Measurements from ENCODE around the gene PPARD. TPM values are rescaled to one million over a fixed set of nuclear protein-coding genes. Genes with fewer than 3 reads are reported as not detected.
A peak's percentile ranks its signal among the peaks of the same experiment; 100 is the strongest.

Gene PPARD
- total RNA-seq, 1 experiment from 2014 or later, result 10.1 TPM

DNA sequence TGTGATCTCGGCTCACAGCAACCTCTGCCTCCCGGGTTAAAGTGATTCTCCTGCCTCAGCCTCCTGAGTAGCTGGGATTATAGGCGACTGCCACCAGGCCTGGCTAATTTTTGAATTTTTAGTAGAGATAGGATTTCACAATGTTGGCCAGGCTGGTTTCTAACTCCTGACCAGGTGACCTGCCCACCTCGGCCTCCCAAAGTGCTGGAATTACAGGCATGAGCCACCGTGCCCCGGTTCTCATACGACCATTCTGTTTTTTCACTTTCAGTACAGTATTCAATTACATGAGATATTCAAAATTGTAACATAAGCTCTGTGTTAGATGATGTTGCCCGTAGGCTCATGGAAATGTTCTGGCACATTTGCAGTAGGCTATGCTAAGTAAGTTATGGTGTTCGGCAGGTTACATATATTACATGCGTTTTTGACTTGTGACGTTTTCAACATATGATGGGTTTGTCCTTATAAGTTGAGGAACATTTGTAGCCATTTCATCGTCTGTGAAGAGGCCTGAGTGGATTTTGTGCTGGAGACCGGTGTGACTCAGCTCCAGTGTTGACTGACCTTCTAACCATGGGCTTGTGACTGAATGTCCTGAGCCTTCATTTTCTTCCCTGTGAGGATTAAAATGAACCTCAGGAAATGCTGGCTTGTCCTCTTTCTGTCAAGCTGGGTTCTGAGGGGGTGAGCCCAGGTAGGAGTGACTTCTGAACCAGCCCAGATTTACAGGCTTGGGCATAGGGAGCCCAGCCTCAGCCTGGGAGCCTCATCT is 12.2 kb downstream of the PPARD start:
- no peak for DNase-seq (ENCODE audit: low spot score)

DNA sequence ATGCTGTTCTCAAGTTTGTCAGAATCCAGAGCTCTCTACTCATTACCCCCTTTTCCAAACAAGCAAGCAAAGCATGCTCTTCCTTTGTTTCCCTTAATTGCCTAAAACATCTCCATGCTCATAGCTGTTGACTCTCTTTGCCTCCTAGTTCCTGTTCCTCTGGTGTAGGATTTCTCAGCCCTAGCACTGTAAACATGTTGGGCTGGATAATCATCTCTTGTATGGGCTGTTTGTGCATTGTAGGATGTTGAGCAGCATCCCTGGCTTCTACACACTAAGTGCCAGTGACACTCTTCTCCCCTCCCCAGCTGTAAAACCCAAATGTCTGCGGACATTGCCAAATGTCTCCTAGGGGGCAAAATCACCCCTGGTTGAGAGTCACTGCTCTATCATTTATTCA is 14.0 kb downstream of the PPARD start:
- no peak for DNase-seq (ENCODE audit: low spot score)

DNA sequence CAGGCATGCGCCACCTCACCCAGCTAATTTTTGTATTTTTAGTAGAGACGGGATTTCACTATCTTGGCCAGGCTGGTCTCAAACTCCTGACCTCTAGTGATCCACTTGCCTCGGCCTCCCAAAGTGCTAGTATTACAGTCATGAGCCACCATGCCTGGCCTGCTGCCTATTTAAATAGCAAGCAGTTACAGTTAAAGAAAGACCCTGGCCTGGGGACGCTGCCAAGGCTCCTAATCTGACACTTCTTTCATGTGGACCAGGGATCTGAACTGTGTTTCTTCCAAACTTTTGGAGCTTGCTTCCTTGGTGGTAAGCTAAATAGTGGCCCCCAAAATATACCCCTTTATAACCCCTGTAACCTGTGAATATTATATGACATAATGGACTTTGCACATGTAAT is 15.3 kb downstream of the PPARD start:
- DNase-seq (ENCODE audit: low spot score), result no peak

DNA sequence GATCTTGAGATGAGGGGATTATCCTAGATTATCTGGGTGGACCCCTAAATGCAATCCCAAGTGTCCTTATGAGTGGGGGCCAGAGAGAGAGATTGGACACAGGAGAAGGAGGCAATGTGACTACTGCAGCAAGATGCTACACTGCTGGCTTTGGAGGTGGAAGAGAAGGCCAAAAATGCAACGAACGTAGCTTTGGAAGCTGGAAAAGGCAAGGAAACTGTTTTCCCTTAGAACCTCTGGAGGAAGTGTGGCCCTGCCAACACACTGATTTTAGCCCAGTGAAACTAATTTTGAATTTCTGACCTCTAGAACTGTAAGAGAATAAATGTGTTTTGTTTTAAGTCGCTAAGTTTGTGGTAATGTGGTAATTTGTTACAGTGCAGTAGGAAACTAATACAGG is 15.7 kb downstream of the PPARD start:
- DNase-seq (ENCODE audit: low spot score), result no peak

DNA sequence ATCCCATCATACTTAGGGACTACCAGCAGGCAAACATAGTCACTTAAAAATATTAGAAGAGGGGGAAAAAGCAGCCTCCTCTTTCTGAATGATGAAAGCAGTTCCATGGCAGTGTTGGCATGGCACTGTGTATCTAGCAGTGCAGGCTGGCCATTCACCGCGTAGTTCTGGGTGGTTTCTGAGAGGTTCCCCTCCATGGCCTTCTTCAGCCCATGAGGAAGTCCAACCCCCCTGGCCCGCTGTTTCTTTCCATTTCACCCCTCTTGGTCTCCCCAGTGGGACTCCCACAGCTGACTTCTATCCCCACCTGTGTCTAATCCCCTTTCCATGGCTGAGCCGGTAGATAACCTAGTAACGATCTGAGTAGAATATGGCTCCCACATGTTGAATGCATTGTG is 17.0 kb downstream of the PPARD start:
- no peak for DNase-seq (ENCODE audit: low spot score)

DNA sequence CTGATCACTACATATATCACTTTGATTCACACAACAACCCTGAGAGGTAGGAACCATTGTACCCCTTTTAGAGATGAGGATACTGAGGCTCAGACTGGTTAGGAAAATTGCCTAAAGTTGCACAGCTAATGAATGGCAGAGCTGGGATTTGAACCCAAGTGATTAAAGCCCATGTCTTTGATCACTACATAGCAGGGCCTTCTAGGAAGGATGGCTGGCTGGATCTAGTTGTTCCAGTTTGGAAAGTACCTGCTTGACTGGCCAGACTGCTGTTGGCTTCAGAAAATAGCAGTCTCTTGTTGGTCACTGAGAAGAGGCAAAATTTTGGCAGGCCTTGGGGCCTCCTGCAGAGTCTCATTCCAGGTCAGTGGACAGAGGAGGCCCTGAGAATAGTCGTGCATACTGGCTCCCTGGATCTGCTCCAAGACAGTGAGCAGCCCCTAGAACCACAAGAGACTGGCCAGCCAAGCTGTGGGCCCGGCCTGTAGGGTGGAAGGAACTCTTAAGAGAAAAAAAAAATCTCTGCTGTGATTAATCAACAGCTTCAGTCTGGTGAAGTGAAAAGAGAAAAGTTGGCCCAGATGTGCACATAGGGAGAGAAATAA is 17.5 kb downstream of the PPARD start:
- DNase-seq (ENCODE audit: low spot score), result no peak

DNA sequence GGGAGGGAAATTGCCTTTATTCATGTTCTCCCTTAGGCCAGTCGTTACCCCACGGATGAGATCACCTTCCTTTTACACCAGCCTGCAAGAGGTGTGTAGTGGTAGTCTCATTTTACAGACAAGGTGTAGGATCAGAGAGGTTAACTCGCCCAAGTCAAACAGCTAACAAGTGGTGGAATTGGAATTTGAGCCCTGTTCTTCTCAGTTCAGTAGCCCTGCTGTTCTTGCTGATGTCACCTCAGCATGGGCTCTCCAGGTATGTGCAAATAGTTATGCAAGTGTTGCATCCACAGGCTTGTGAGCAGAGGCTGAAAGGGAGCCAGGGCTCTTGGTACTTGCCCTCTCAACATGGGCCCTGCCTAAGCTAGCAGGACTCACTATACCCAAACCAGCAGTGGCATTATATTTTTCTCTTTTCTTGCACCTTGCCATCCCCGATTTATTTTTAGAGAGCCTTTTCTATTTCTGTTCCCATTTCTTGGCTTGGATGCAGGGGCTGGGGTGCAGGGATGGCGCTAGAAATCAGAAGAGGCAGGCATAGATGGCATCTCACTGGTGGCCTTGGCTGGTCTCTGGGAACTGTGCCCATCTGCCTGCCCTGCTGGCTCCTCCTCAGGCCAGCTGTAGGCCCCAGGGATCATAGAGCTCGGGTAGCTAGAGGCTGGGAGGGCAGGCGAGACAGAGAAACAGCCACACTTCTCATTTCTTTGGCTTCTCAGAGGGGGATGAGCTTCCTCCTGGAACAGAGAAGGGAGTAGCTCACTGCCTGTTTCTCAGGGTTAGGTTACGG is 18.2 kb downstream of the PPARD start:
- no peak for DNase-seq (ENCODE audit: low spot score)

DNA sequence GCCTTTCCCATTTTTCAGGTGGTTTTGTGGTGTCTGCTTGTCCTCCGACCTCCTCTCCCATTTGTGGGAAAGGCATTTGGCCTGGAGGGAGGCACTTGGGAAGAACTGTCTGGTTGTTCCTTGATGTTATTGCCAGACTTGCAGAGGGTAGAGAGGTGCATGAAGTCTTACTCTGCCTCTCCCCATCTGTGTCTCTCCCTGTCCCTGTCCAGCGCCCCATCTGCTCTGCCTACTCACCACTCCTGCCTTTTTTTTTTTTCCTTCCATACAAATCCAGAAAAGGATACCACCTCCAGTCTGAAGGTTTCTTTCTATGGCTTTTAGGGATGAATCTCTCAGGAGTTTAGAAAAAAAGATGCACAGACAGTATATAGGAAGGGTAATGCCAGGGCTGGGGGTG is 19.8 kb downstream of the PPARD start:
- no peak for DNase-seq (ENCODE audit: low spot score)

DNA sequence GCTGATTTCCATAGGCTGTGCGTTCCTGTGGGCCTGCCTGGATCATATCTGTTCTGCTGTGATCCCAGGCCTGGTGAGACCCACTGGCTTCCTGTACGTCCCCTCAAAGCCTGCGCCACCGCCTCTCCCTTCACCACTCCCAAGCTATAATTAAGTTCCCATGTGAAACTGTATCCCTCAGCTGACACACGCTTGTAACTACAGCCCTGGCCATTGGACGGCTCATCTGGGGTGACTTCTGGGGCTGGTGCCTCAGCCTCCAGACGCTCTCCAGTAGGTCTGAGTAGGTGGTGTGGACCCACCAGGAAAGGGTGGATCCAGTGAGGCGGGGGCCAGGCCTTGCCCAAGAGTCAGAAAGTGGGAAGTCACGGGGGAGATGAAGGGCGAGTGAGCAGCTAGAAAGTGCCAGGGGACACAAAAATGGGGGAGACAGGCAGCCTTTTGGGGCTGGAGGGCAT is 21.0 kb downstream of the PPARD start:
- DNase-seq (ENCODE audit: low spot score), result no peak

DNA sequence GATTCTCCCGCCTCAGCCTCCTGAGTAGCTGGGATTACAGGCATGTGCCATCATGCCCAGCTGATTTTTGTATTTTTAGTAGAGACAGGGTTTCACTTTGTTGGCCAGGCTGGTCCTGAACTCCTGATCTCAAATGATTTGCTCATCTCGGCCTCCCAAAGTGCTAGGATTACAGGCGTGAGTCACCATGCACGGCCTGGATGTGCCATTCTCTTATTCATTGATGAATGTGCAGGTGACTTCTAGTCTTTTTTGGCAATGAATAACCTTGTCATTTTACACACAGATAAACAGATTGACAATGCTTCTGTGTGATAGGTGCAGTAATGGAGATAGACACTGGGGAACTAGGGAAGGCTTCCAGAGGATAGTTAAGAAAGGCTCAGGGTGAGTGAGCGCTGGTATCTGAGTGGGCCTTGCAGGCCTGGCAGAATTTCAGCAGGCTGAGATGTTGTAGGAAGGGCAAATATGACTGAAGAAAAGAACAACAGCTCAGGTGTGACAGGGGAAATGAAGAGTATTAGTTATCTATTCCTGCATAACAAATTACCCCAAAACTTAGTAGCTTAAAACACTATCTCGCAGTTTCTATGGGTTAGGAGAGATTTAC is 23.3 kb downstream of the PPARD start:
- no peak for DNase-seq (ENCODE audit: low spot score)

DNA sequence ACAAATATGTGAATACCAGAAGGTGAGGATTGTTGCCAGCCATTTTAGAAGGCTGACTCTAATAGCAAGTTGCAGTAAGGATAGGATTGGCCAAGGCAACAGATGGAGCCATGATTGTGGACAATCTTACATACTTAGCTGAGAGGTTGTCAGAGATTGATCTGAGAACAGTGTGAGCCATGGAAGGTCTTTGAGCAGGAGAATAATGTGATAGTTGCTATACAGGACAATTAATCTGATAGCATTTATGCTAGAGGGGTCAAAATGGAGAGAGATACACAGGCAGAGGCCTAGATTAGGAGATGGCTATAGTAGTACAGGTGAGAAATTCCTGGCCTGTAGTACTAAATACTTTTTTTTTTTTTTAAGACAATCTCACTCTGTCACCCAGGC is 23.8 kb downstream of the PPARD start:
- DNase-seq (ENCODE audit: low spot score), result no peak

DNA sequence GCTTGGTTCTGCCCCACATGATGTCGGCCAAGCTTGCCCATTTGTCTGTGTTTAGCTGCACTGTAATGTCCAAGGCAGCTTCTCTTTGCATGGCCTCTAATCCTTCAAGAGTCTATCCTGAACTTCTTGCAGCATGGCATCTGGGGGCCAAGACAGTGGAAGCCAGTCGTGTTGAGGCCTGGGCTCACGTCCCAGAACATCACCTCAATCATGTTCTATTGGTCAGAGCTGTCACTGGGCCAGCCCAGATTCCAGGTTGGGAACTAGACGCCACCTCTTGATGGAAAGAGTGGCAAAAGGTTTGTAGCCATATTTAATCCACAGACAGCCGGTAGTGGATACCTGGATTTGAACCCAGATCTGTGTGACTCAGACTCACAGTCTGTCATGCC is 25.3 kb downstream of the PPARD start:
- DNase-seq (ENCODE audit: low spot score), result no peak

DNA sequence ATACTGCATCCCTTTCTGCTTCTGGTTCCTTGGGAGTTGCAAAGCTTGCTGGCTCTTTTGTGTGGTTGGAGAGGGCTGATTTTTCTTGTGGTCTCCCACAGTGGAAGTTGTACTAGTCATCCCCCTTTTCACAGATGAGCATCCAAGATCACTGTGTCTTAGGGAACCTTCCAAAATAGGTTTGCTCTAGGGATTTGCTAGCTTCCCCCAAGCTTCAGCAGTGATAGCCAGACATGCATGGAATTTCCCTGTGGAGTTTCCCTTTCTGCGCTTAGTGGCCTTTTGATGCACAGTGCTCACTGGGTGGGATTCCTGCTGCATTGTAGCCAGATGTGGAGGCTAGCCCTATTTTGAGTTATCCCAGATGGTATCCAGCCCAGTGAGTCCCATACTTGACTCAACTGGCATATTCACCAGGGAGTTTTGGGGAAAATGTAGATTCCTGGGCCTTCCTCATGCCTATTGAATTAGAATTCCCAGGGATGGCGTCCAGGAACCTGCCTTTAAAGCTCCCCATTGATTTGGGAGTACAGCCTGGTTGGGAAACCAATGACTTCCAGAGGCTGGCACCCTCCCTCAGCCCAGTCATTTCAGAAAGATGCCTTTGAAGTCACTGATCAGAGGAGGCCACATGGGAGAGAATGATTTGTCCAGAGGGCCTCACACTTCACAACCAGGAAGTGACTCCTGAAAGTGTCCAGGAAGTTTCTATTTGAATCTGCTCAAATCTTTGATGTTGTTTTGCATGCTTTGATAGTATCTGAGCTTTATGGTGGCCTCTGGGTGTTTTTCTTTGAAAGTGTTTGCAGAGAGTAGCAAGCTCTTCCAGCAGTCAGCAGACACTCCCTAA is 25.9 kb downstream of the PPARD start:
- peak; percentile 58 for DNase-seq (ENCODE audit: low spot score)

DNA sequence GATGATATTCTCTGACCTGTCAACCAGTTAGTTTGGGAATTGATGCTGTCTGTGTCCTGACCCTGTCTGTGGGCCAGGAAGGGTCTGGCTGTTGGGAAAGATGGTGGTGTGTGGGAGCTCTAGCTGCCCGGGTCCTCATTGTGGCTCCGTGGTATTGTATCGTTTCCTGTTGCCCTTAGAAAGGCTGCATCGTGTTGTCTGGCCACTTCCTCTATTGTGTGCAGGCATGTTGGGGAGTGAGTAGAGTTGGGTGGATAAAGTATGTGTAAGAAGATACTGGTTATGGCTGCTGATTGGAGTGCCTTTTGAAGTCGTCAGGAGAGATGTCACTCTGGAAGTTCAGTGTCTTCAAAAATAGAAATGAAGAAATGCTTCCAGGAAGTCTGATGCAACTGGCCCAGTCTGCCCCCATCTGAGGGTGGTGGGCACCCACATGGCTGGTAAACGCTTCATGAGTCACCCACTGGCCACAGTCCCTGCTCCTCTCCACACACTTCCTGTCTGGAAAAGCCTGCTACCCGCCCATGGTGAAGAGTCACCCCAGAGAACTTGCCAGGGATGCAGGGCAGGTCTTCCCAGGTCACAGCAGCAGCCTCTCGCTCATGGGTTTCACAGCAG is 27.9 kb downstream of the PPARD start:
- peak; percentile 72 for DNase-seq (ENCODE audit: low spot score)

DNA sequence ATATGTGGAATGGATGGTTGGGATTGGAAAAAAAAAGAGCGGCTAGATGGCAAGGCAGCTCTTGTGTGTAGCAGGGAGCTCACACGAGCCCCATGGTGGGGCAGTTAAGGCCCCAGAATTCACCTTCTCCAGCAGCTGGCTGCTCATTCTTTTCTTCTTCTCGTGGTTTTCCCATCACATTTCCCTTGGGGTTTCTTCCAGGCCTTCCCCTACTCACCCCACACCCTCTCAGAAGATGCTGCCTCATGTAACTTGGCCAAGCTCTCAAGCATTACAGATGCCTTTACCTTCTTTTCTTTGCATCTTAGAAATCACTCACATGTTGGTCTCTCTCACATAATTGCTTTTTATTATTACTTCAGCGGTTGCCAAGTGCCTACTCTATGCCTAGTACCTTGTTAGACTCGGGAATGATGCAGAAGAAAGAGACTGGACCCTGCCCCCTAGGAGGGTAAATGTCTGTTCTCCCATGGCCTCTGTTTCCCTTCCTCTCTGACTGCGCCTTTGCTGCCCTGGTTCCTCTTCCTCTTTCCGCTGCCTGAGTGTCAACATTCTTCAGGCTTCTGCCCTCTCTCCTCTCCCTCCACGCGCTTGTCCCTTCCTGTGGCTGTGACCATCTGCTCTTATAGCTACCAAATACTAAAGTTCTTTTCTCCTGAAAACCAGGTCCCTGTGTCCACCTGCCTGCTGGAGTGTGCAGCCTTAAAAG is 28.6 kb downstream of the PPARD start:
- DNase-seq (ENCODE audit: low spot score), result no peak

DNA sequence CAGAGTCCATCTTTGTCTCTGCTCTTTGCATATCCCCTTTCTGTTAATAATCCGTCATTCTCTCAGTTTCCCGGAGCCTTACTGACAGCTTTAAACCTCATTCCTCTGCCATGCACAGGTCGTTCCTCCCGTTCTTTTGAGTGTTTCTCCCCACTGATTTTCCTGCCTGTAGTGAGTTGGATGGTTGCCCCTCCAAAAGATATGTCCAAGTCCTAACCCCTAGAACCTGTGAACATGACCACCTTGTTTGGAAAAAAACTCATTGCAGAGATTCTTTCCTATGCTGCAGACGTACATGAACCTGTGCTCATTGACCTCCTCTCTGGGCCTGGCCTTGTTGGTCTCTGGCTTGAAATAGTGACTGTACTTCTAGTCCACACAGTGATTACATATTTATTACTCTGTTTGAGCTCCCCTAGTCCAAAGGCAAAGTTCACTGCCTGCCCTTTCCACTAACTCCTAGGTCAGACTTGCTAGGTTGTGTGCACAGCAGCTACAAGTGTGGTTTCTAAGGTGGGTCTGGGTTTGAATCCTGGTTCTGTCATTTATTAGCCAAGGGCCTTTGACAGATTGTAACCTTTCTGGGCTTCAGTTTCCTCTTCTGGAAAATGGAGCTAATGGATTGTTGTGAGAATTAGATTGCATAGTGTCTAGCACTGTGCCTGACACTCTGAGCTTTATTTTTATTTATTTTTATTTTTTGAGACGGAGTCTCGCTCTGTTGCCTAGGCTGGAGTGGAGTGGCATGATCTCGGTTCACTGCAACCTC is 29.3 kb downstream of the PPARD start:
- DNase-seq (ENCODE audit: low spot score), result no peak

DNA sequence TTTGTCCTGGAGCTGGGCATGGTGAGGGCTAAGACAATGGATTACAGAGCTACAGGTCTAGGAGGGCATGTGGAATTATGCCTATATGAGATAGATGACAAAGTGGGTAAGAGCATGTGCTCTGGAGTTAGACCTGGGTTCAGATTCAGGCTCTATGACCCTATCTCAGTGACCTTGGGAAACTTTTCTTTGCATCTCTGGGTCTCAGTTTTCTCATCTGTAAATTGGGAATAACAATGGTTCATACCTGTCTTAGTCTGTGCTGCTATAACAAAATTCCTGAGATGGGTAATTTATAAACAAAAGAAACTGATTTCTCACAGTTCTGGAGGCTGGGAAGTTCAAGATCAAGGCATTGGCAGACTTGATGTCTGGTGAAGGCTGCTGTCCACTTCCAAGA is 30.3 kb downstream of the PPARD start:
- DNase-seq (ENCODE audit: low spot score), result no peak

DNA sequence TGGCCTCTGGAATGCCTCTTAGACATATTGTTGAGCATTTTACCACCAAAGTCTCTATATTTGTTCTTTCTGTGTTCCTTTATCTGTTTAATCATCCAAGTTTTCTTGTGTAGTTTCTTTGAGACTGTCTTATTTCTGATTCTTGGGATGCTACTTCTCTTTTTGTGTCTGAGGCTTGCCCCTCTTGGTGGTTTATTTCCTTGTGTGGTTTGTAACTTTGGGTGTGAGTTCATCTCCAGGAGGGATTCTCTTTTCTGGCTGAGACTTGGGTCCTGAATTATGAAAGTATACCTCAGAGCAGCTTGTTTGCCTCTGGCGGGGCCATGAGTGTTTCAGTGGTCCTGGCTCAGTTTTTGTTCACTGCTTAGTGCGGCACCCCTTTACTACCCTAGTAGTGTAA is 33.9 kb downstream of the PPARD start:
- no peak for DNase-seq (ENCODE audit: low spot score)

DNA sequence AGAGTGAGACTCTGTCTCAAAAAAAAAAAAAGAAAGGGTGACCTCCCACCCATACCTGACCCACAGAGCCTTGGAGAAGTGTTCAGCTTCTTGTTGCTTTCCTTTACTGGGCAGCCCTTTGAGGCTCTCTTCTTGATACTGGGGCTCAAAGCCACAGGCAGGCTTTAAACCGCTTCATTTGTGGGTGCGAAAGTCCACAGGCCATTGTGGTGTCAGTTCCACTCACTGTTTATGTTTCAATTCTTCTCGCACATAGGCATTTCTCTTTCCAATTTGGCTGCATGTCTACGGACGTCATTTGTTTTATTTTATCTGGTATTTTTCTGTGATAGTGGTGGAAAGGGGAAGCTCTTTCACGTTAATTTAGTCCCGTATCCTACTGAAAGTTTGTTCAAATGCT is 34.6 kb downstream of the PPARD start:
- no peak for DNase-seq (ENCODE audit: low spot score)
